Activated T-helper 1 cell treated with anti-CD3 and anti-CD28 coated beads, Interleukin-12 subunit alpha, Interleukin-12 subunit beta, Interleukin-2, Interleukin-4 antibody, amounts not matched to agents 30 ng/mL and 10 ng/mL and 1 ng/mL, durations not matched to agents 14 hours and 24 hours and 36 hours (primary cell): Measurements from ENCODE around the gene DNAJC12. TPM values are rescaled to one million over a fixed set of nuclear protein-coding genes. Genes with fewer than 3 reads are reported as not detected.
"Not testable (repeated sequence)": the region's sequence is repeated elsewhere in the genome, so short reads cannot be mapped to it uniquely, and the experiment has no call there.

Experiments
- DNase-seq: peaks from one replicate; pipeline ENCODE4 v3.0.0; 2021; ENCODE audit warnings: low spot score
- H3K27ac Mint-ChIP-seq: one replicate; pipeline ENCODE4 v1.8.0; 2021; ENCODE audit warnings: mild to moderate bottlenecking, mixed read lengths
- H3K27me3 Mint-ChIP-seq: one replicate; pipeline ENCODE4 v1.8.0; 2022; ENCODE audit warnings: mild to moderate bottlenecking, moderate library complexity, mixed read lengths; ENCODE audit not compliant: insufficient read depth
- H3K36me3 Mint-ChIP-seq: one replicate; pipeline ENCODE4 v1.8.0; 2021; ENCODE audit warnings: low read depth, mixed read lengths
- H3K4me1 Mint-ChIP-seq: one replicate; pipeline ENCODE4 v1.8.0; 2021; ENCODE audit warnings: low read depth, mixed read lengths
- H3K4me3 Mint-ChIP-seq: one replicate; pipeline ENCODE4 v1.8.0; 2021; ENCODE audit warnings: mild to moderate bottlenecking, moderate library complexity, mixed read lengths
- H3K9me3 Mint-ChIP-seq: one replicate; pipeline ENCODE4 v1.8.0; 2021; ENCODE audit warnings: mixed read lengths
- intact Hi-C: fragments of 100-400 bp; cut with micrococcal nuclease; formaldehyde crosslinking; loops from one replicate; pipeline ENCODE4 v1.15.1; 2024
- total RNA-seq: library from RNA; stranded (reverse); gene quantifications from 2 replicates; pipeline ENCODE4 v1.2.3, GENCODE V29; 2022

The DNAJC12 gene
- total RNA-seq = 25.0 and 27.2 TPM in 2 replicates

DNA sequence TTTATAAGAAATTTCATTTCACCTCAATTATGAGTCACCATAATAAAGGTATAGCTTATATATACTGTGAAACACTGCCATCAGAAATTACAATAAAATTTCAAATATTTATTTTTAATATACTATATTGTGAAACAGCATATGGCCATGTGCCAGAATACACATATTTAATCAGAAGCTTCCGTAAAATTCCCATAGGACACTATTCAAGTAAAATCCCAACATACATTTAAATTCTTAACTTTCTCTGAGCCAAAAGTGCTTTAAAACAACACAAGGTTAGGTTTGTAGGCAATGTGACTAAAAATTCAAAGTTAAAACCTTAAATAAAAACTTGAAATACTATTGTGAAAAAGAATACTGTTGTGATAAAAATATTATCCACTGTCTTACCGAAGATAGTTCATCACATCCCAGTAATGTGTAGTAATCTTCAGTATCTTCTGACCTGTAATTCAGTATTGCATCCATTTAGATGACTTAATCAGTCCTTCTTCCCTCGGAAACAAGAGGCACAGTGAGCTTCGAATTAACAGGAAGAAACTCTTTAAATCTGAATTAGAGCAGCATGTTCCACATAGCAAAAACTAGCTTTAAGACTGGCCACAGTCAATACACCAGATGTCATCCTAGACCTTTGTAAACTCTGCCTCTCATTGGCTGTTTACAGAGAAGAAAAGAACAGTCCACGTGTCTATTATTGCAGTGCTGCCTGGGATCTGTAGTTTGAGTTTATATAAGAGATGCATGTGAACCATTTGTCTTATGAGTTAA, at the start of gene DNAJC12:
Gene DNAJC12 (minus strand): TSS at position 648 of the 774 bp plus-strand sequence. CDS start 177 bp downstream, at position 471.
- H3K27ac Mint-ChIP-seq = peak within 1 kb of the TSS; percentile 42
- H3K27me3 Mint-ChIP-seq = no peaks in the 10 kb centered on the region
- no peaks in the 10 kb centered on the region for H3K36me3 Mint-ChIP-seq
- peaks cover 22% of the 10 kb centered on the region for H3K4me1 Mint-ChIP-seq
- peak; percentile 7 for DNase-seq
- peaks cover 11% of the 10 kb centered on the region for H3K9me3 Mint-ChIP-seq
- peak within 1 kb of the TSS; percentile 84 for H3K4me3 Mint-ChIP-seq
- intact Hi-C loops = loop anchor here (1.0 kb wide), 2 partner anchors 12 to 49 kb away; no protein-coding TSS in a partner anchor

GRCh38 chr10:67884842-67885670, 47.1 kb upstream of the DNAJC12 start:
- Mint-ChIP-seq H3K36me3 (peaks cover 25% of the 10 kb centered on the region), H3K27ac (peak overlapping the region; percentile 87), H3K27me3 (peaks cover 3% of the 10 kb centered on the region), H3K4me3 (peak overlapping the region; percentile 91), H3K4me1 (peaks cover 31% of the 10 kb centered on the region), H3K9me3 (no peaks in the 10 kb centered on the region)
- intact Hi-C loops = loop anchor here (1.0 to 10.0 kb wide), 10 partner anchors 30 to 446 kb away; partner anchors contain the start of gene HERC4
- peak; percentile 75 for DNase-seq

GRCh38 chr10:67884313-67884841, 46.4 kb upstream of the DNAJC12 start, which contains the start of gene SIRT1:
Gene SIRT1 (plus strand): TSS chr10:67884656. CDS start chr10:67884722, 66 bp downstream.
- DNase-seq = peak; percentile 91
- H3K36me3 Mint-ChIP-seq = peaks cover 21% of the 10 kb centered on the region
- peak within 1 kb of the TSS; percentile 91 for H3K4me3 Mint-ChIP-seq
- H3K9me3 Mint-ChIP-seq = no peaks in the 10 kb centered on the region
- H3K27ac Mint-ChIP-seq = peak within 1 kb of the TSS; percentile 87
- H3K4me1 Mint-ChIP-seq = peaks cover 28% of the 10 kb centered on the region
- intact Hi-C loops = loop anchor here (1.0 to 10.0 kb wide), 8 partner anchors 29 to 446 kb away; partner anchors contain the start of gene HERC4
- H3K27me3 Mint-ChIP-seq = peaks cover 4% of the 10 kb centered on the region

DNA sequence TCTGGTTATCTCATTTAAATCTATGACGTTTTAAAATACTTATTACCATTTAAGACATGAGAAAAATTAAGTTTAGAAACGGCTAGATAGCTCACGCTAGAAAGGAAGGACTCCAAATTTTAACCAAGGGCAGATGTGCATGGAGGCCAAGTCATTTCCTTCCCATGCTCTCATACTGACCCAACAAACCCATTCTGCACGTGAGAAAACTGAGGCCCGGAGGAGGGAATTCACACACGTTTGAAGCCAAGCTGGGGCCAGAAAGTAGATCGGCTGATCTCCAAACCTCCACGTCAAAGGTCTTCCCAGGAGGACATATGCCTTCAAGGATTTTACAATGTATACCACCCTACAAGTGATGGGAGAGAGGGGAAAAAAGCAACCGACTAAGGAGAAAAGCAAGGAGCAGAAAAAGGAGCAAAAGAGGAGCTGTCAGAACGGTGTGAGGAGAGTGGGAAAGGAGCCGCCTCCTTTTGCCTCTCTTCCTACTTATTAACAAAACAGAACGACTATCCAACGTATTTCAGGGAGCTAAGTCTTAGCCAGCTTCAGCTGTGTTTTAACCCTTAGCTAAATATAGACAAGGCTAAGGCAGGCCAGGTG, 45.8 kb upstream of the DNAJC12 start:
- H3K27ac Mint-ChIP-seq = peak overlapping the region; percentile 86
- intact Hi-C loops = loop anchor here (1.0 to 10.0 kb wide), 8 partner anchors 29 to 447 kb away; partner anchors contain the start of gene HERC4
- no peaks in the 10 kb centered on the region for H3K9me3 Mint-ChIP-seq
- peaks cover 25% of the 10 kb centered on the region for H3K4me1 Mint-ChIP-seq
- peak overlapping the region; percentile 80 for H3K4me3 Mint-ChIP-seq
- peaks cover 4% of the 10 kb centered on the region for H3K27me3 Mint-ChIP-seq
- no peak for DNase-seq
- H3K36me3 Mint-ChIP-seq = peaks cover 15% of the 10 kb centered on the region

DNA sequence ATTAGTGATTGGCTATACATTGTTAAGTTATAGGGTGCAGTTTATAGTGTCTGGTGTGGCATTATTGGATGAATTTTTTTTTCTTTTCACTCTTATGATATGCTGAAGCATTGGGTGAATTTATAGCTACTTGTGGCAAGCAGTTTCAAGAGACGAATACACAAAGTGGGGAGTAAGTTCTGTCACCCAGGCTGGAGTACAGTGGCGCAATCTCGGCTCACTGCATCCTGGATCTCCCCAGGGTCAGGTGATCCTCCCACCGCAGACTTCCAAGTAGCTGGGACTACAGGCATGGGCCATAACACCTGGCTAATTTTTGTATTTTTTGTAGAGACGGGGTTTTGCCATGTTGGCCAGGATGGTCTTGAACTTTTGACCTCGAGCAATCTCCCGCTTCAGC, 40.1 kb upstream of the DNAJC12 start:
- no peaks in the 10 kb centered on the region for H3K4me1 Mint-ChIP-seq
- no peak overlapping the region for H3K4me3 Mint-ChIP-seq
- H3K9me3 Mint-ChIP-seq = no peaks in the 10 kb centered on the region
- H3K27me3 Mint-ChIP-seq = peaks cover 4% of the 10 kb centered on the region
- intact Hi-C loops = no loop called here
- H3K36me3 Mint-ChIP-seq = no peaks in the 10 kb centered on the region
- H3K27ac Mint-ChIP-seq = no peak overlapping the region
- DNase-seq = no peak

DNA sequence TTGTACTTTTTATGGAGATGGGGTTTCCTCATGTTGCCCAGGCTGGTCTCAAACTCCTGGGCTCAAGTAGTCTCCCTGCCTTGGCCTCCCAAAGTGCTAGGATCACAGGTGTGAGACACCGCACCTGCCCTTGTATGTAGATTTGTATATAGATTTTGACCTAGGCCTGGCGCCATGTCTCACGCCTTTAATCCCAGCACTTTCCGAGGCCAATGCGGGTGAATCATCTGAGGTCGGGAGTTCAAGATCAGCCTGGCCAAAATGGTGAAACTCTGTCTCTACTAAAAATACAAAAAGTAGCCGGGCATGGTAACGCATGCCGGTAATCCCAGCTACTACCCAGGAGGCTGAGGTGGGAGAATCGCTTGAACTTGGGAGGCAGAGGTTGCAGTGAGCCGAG, 39.4 kb upstream of the DNAJC12 start:
- H3K9me3 Mint-ChIP-seq, intact Hi-C loops, H3K27ac Mint-ChIP-seq, H3K36me3 Mint-ChIP-seq, H3K27me3 Mint-ChIP-seq, DNase-seq, H3K4me3 Mint-ChIP-seq, H3K4me1 Mint-ChIP-seq: not testable (repeated sequence)

- Mint-ChIP-seq H3K27ac (no peak overlapping the region), H3K4me1 (no peaks in the 10 kb centered on the region), H3K9me3 (no peaks in the 10 kb centered on the region), H3K27me3 (peaks cover 4% of the 10 kb centered on the region), H3K4me3 (no peak overlapping the region), H3K36me3 (no peaks in the 10 kb centered on the region)
- no peak for DNase-seq
- intact Hi-C loops = no loop called here
Observed at GRCh38 chr10:67875340-67876238, 37.6 kb upstream of the DNAJC12 start.

DNA sequence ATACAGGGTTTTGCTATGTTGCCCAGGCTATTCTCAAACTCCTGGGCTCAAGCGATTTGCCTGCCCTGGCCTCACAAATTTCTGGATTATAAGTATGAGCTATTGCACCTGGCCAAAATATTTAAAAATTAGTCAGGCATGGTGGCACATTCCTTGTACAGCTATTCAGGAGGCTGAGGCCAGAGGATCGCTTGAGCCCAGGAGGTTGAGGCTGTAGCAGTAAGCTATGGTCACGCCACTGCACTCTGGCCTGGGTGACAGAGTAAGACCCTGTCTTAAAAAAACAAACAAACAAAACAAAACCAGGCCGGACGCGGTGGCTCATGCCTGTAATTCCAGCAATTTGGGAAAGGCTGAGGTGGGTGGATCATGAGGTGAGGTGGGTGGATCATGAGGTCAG, 32.0 kb upstream of the DNAJC12 start:
- H3K4me3 Mint-ChIP-seq = no peak overlapping the region
- no peaks in the 10 kb centered on the region for H3K9me3 Mint-ChIP-seq
- H3K27ac Mint-ChIP-seq = no peak overlapping the region
- intact Hi-C loops = no loop called here
- H3K36me3 Mint-ChIP-seq = no peaks in the 10 kb centered on the region
- no peaks in the 10 kb centered on the region for H3K27me3 Mint-ChIP-seq
- no peaks in the 10 kb centered on the region for H3K4me1 Mint-ChIP-seq
- no peak for DNase-seq

DNA sequence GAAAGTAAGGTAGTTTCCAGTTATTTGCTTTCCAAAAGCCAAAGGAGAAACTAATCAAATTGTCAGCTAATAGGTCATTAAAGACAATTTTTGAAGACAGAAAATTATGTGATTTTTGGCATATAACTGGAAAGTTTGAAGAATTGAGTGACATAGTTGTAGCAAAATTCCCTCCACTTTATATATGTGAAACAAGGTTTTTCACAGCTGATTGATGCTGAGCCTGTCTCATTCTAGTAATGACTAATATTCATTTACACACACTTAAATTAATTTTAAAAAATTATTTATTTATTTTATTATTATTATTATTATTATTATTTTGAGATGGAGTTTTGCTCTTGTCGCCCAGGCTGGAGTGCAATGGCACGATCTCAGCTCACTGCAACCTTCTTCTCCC, 30.1 kb upstream of the DNAJC12 start:
- Mint-ChIP-seq H3K9me3 (no peaks in the 10 kb centered on the region), H3K4me1 (no peaks in the 10 kb centered on the region), H3K4me3 (no peak overlapping the region), H3K27me3 (no peaks in the 10 kb centered on the region), H3K36me3 (no peaks in the 10 kb centered on the region), H3K27ac (no peak overlapping the region)
- intact Hi-C loops = no loop called here
- DNase-seq = no peak

GRCh38 chr10:67864607-67865371, 26.8 kb upstream of the DNAJC12 start:
- no peaks in the 10 kb centered on the region for H3K9me3 Mint-ChIP-seq
- no peak for DNase-seq
- intact Hi-C loops = no loop called here
- no peak overlapping the region for H3K4me3 Mint-ChIP-seq
- no peaks in the 10 kb centered on the region for H3K4me1 Mint-ChIP-seq
- no peaks in the 10 kb centered on the region for H3K27me3 Mint-ChIP-seq
- no peak overlapping the region for H3K27ac Mint-ChIP-seq
- no peaks in the 10 kb centered on the region for H3K36me3 Mint-ChIP-seq

DNA sequence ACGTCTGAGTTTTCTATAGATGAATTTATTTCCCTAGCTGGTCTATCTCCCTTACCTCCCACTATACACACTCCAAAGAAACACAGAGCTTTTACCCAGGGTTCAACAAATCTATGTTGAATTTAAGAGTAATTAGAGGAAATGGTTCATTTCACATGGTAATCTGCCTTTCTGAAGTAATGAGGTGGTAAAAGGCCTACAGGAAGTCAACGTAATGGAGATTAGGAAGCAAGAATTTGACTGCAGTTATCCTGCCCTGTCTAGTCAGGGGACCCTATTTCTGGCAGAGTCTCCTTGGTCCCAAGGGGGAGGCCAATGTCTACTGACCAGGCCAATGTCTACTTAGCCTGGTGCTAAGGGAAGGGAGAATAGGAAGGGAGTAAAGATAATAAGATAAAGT, 25.1 kb upstream of the DNAJC12 start:
- H3K36me3 Mint-ChIP-seq = no peaks in the 10 kb centered on the region
- DNase-seq = no peak
- no peaks in the 10 kb centered on the region for H3K27me3 Mint-ChIP-seq
- H3K27ac Mint-ChIP-seq = no peak overlapping the region
- H3K4me3 Mint-ChIP-seq = no peak overlapping the region
- no peaks in the 10 kb centered on the region for H3K9me3 Mint-ChIP-seq
- no peaks in the 10 kb centered on the region for H3K4me1 Mint-ChIP-seq
- intact Hi-C loops = no loop called here
